SIG-M5 treated with dmso at 0.1 percent for 504 hours (cell line): ENCODE data around the gene NKAIN4.
"Not testable (repeated sequence)": the region's sequence is repeated elsewhere in the genome, so short reads cannot be mapped to it uniquely, and the experiment has no call there.

ENCODE experiments used
- DNase-seq: peaks from one replicate; lab custom pipeline; 2025; ENCODE audit not compliant: unreplicated experiment; lab: John Stamatoyannopoulos, UW

The NKAIN4 gene

GRCh38 chr20:63238514-63239125, 15.6 kb downstream of the NKAIN4 start:
- no peak for DNase-seq

- no peak for DNase-seq
Observed at GRCh38 chr20:63238031-63238430, 16.2 kb downstream of the NKAIN4 start.

- no peak for DNase-seq
Observed at GRCh38 chr20:63236116-63236837, 18.0 kb downstream of the NKAIN4 start.

GRCh38 chr20:63235399-63235983, 18.8 kb downstream of the NKAIN4 start, which contains the start of gene BIRC7:
Gene BIRC7 (plus strand): TSS chr20:63235905. CDS start chr20:63236097, 192 bp downstream.
- no peak for DNase-seq

- peak; percentile 31 for DNase-seq
Observed at GRCh38 chr20:63234693-63235398, 19.4 kb downstream of the NKAIN4 start.

- DNase-seq = no peak
Observed at GRCh38 chr20:63233924-63234323, 20.3 kb downstream of the NKAIN4 start.

- no peak for DNase-seq
Observed at GRCh38 chr20:63233061-63233344, 21.3 kb downstream of the NKAIN4 start.

GRCh38 chr20:63232235-63233060, 21.8 kb downstream of the NKAIN4 start:
- no peak for DNase-seq

- DNase-seq = no peak
Observed at GRCh38 chr20:63230800-63231268, 23.4 kb downstream of the NKAIN4 start.

GRCh38 chr20:63228806-63229205, 25.5 kb downstream of the NKAIN4 start:
- DNase-seq = no peak

- DNase-seq = no peak
Observed at GRCh38 chr20:63227260-63227659, 27.0 kb downstream of the NKAIN4 start.

- DNase-seq = no peak
Observed at GRCh38 chr20:63226042-63226943, 28.0 kb downstream of the NKAIN4 start.

- DNase-seq = no peak
Observed at GRCh38 chr20:63225082-63225454, 29.2 kb downstream of the NKAIN4 start.

GRCh38 chr20:63224412-63225081, 29.7 kb downstream of the NKAIN4 start:
- no peak for DNase-seq

- DNase-seq = no peak
Observed at GRCh38 chr20:63223826-63224207, 30.4 kb downstream of the NKAIN4 start.

GRCh38 chr20:63223121-63223825, 31.0 kb downstream of the NKAIN4 start:
- peak; percentile 31 for DNase-seq

GRCh38 chr20:63222541-63222940, 31.7 kb downstream of the NKAIN4 start:
- no peak for DNase-seq

- not testable (repeated sequence) for DNase-seq
Observed at GRCh38 chr20:63221400-63222053, 32.7 kb downstream of the NKAIN4 start.
